ENCODE measurements around the gene PAIP2.

DNA sequence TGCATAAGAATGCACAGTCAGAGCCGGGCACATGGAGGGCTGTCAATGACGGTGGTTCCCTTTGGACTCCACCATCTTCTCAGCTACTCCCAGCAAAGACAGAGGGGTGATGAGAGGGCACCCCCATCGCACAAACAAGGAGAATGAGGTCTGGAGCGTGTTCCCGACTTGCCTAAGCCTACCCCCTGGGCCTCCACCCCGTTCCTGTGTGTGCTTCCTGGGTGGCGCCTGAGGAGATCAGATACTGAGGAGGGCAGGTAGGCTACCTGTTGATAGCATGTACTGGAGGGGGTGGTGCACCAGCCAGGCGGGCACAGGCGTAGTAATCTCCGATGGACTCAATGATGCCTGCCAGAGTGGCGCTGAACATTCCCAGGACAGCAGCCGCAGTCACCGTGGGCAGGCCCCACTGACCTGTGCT lies 37.3 kb downstream of the PAIP2 start:
- TF ChIP-seq, protein P1, sequence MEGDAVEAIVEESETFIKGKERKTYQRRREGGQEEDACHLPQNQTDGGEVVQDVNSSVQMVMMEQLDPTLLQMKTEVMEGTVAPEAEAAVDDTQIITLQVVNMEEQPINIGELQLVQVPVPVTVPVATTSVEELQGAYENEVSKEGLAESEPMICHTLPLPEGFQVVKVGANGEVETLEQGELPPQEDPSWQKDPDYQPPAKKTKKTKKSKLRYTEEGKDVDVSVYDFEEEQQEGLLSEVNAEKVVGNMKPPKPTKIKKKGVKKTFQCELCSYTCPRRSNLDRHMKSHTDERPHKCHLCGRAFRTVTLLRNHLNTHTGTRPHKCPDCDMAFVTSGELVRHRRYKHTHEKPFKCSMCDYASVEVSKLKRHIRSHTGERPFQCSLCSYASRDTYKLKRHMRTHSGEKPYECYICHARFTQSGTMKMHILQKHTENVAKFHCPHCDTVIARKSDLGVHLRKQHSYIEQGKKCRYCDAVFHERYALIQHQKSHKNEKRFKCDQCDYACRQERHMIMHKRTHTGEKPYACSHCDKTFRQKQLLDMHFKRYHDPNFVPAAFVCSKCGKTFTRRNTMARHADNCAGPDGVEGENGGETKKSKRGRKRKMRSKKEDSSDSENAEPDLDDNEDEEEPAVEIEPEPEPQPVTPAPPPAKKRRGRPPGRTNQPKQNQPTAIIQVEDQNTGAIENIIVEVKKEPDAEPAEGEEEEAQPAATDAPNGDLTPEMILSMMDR (IDR thresholded peaks at IDR 0.05 in 2 of 3, conservative IDR thresholded peaks at IDR 0.05 in 1 of 3; ENCODE audit: borderline replicate concordance in 1 of 3, insufficient read depth in 1 of 3, low read depth in 2 of 3, low read length in 2 of 3): no peak
- TF ChIP-seq RAD21 (IDR thresholded peaks at IDR 0.05; ENCODE audit: low read depth): no peak
- TF ChIP-seq CEBPB (IDR thresholded peaks at IDR 0.05; ENCODE audit: low read depth): no peak
- TF ChIP-seq SP1 (IDR thresholded peaks at IDR 0.05; ENCODE audit: low read depth): no peak
- TF ChIP-seq EZH2 (IDR thresholded peaks at IDR 0.05): no peak
- no peak for TF ChIP-seq POLR2A (IDR thresholded peaks at IDR 0.05; ENCODE audit: borderline replicate concordance, extremely low read depth, insufficient read depth, insufficient read length)
- TF ChIP-seq ZFX (IDR thresholded peaks at IDR 0.05): no peak
- no peak for TF ChIP-seq YY1 (IDR thresholded peaks at IDR 0.05; ENCODE audit: extremely low read depth, insufficient replicate concordance, low read depth, low read length)
- TF ChIP-seq SRF (IDR thresholded peaks at IDR 0.05; ENCODE audit: low read depth): no peak
- TF ChIP-seq, protein P2, sequence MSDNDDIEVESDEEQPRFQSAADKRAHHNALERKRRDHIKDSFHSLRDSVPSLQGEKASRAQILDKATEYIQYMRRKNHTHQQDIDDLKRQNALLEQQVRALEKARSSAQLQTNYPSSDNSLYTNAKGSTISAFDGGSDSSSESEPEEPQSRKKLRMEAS (IDR thresholded peaks at IDR 0.05): no peak
- no peak for TF ChIP-seq SIN3A (IDR thresholded peaks at IDR 0.05; ENCODE audit: low read depth)

Measured in HCT116 (cell line).